Erythroblast (primary cell): ENCODE results near the gene SORCS1.
A peak's percentile ranks its signal among the peaks of the same experiment; 100 is the strongest.

Experiments used
- DNase-seq, 2 experiments: peaks; one replicate each; lab custom pipeline; 2025; lab: John Stamatoyannopoulos, UW
- GATA1 ChIP-seq: IDR thresholded peaks from 2 replicates; pipeline ENCODE4 v1.6.1; 2011; ENCODE audit warnings: low read depth, mild to moderate bottlenecking, control low read depth, low read length, moderate library complexity
- POLR2A ChIP-seq: IDR thresholded peaks from 2 replicates; pipeline ENCODE4 v1.6.1; 2011; ENCODE audit warnings: mild to moderate bottlenecking, low read length

Gene SORCS1

DNA sequence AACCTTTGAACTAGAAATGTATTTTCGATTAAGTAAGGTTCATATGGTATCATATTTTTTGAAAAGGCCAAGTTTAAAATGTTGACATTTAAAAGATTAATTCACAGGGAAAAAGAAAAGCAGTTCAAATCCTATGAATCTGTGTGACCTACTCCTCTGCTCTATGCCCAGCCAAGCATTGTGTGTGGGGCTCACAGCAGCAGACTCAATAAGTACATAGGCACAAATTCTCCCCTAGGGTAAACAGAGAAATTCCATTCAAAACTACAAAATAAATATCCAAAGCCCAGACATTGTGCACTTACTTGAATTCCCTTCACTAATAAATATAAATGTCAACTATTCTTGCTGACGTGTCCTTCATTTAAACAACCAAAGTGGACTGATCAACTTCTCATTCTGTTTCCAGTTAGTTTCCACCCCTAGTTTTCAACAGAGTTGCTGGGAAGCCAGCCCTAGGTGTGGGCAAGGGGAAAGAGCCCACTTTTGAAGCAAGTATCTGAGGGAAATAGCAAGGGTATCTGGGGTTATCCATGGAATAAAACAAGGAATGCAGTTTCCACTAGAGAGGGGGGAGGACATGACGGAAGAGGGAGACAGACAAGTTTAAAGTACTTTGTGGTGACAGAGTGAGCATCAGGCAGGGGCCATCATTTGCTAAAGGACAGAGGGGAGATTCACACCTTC lies 533.3 kb downstream of the SORCS1 start:
- no peak for TF ChIP-seq GATA1
- TF ChIP-seq POLR2A = no peak

DNA sequence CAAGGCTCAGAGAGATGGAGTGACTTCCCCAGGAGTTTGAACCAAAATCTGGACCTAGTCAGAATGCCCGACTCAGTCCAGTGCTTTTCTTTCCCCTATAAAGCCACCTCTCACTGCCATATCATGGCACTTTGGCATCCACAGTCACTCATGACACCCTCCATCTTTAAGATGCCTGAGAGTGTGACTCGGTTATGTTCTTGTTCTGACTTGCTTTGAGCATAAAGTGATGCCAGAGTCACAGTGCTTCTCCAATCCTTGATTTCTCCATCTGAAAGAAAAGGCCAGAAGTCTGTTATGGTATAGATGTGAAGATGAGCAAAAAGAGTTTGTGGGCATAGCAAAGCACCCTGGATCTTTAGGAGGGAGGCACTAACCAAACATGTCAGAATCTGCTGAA lies 538.1 kb downstream of the SORCS1 start:
- DNase-seq = no peak
- no peak for TF ChIP-seq GATA1
- TF ChIP-seq POLR2A = no peak

More for the DNA sequence above, 533.3 kb downstream of the SORCS1 start:
- DNase-seq = no peak

DNA sequence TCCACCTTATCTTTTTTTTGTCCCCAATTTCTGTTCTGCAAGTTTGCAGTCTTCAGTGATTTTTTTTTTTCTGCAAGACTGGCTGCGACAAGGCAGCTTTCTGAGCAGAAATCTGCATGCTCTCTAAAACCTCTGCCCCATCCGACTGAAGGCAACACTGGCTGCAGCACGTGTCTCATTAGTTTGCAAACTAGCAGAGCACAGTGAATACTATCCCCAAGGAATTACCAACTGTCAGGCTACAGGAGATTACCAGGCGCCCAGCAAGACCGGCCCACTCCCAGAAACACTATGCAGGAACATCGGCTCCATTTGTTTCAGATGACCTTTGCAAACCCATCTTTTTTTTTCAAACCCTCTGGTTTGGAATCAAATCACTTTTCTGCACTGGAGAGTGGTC lies 538.8 kb downstream of the SORCS1 start:
- no peak for TF ChIP-seq POLR2A
- no peak for TF ChIP-seq GATA1
- no peak for DNase-seq

DNA sequence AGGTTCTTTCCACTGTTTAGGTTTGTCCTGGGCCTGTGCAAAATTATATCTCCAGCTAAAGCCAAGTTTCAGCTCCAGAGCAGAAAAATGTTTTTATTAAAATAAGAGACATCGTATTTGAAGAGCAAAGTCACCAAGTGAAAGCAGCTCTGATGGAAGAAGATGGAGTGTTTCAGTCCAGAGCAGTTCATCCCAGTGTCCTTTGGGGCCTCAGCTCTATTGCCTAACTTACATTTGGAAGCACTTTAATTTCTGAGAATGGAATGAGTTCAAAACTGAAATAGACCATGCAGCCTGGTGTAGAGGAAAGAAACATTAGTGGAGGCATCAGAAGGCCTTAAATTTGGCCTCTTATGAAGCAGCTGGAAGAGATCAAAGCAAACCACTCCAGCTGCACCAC lies 545.2 kb downstream of the SORCS1 start:
- TF ChIP-seq POLR2A (no peak), GATA1 (no peak)
- no peak for DNase-seq

DNA sequence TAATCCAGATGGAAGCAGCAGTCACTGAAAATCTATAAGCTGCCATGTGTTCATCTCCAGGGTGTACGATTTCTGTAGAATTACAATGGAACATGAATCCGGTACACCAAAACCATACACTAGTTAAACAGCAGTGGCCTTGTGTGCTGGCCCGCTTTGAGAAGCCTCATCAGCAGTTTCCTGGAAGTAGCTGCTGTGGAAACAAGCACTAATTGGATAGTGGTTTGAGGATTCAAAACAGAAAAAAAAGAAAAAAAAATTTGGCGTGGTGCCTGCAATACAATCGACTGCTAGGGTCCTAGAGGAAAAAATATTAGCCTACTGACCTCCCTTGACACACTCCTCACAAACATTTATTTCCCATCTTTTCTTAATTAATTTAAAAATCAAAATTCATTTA lies 545.9 kb downstream of the SORCS1 start:
- DNase-seq = no peak
- no peak for TF ChIP-seq POLR2A
- TF ChIP-seq GATA1 = no peak

DNA sequence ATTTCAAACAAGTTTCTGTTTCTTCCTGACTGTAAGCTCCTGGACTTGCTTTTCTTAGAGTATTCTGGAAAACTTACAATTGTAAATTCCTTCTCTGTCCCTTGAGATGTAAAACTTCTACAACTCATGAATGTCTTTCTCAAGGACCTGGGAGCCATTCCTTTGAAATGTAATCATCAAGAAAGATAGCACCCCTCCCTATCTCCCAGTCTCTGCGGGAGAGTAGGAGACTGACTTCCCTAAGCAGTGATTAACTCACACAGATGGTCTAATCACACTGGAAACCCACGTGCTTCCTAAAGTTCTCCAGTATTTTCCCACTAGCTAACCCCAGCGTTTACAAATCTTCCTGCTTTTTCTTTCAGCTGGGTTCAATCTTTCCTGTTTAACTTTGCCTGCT lies 549.4 kb downstream of the SORCS1 start:
- no peak for DNase-seq
- TF ChIP-seq POLR2A = no peak
- TF ChIP-seq GATA1 = no peak

DNA sequence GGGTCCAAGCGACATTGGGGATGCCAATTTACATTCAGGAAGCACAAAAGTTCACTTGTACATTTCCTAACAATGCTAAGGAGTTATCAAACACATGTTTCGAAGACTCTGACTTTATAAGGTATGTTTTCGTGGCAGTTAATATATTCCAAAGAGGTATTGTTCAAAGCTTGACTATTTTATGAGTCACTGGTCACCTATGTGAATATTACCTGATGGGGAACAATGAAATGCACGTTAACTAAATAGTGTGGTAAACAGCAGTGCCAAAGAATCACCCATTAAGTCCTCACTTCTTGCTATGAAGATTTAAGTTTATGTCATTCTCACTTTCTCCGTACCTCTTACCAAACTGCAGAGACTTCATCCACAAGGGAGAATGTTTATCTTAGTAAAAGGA lies 550.2 kb downstream of the SORCS1 start:
- TF ChIP-seq POLR2A (no peak), GATA1 (no peak)
- DNase-seq = no peak

DNA sequence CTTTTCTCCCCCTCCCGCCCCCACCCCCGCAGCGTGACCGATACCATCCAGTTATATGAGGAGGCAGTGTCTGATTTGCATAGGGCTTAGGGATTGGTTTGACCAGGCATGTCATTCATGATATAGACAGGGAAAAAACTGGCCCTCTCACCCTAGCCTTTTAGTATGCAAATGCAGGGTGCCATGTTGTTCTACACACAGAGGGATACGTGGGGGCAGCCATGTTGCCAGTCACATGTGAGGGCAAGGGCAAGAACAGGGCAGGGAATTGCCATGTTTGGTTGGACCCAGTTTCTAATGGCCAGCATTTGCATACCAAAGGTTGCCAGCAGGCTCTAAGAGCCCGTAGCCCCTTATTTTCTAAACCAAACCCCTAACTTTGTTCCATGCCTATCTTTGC lies 552.1 kb downstream of the SORCS1 start:
- no peak for DNase-seq
- TF ChIP-seq GATA1 = no peak
- no peak for TF ChIP-seq POLR2A

DNA sequence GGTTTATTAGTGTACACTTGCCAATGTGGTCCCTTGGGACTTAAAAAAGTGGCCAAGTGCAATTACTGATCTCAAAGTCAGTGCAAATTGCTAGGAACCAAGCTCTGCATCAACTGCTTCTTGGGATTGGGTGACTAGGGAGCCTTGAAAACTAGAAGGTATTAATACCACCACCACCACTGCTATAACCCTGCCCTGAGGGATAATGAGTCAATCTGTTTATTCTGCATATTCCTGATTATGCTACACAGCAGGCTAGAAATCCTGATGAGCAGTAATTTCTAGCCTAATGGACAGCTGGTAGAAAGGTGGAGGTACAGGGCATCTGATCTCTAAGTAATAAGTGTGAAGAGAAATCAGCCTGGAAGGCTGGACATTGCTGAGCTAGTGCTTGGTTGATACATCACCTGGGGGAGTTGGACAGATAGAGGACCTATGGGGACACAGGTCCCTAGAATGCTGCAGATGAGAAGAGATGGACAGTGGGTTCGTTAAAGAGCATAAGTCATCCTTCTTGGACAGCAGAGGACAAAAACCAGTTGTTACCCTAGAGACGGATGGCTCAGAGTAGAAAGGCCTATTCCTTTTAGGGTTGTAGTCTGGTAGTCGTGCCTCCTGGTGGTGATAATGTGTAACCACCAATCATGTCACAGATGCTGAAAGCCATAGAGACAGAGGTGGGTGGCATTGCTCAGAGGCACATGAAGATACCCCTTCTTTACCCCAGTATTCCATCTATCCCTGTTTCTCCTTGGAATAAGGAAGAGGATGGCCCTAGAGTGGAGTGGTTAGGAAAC lies 554.8 kb downstream of the SORCS1 start:
- no peak for TF ChIP-seq POLR2A
- no peak for TF ChIP-seq GATA1
- peak in 1 of 2 experiments; percentile 3 for DNase-seq

DNA sequence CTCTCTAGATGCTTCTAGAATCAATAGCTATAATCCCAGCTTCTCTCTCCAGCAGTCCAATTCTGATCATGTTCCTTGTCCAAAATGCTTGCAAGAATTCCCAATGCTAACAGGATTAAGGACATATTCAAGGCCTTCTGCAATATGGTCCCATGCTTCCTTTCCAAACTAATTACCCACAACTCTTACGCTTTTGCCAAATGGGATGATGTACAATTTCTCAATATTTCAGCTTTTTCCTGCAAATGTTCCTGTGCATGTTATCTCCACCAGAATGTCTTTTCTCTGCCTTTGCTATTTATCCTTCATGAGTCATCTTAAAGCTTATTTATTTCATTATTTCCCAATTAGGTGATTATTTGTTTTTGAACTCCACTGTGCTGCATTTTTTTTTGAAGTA lies 556.4 kb downstream of the SORCS1 start:
- DNase-seq = no peak

DNA sequence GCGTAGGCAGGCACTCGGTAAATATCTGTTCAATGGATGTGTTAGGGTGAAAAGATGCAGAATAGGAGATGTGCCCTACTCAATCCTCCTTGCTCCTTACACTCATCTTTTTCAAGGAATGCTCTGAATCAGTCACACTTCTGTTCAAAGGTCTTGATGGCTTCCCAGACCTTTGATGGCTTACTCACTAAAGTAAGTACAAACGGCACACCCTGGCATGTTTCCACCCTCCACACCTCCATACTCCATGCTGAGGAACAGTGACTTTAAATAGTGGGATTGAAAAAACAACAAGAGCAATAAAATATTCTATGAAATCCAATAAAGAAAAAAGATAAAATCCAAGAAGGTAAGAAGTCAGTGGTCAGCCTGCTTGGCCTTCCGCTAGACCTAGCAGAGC lies 569.2 kb downstream of the SORCS1 start:
- DNase-seq = no peak
- no peak for TF ChIP-seq POLR2A
- TF ChIP-seq GATA1 = no peak

More for the DNA sequence above, 556.4 kb downstream of the SORCS1 start:
- TF ChIP-seq GATA1 (no peak), POLR2A (no peak)

DNA sequence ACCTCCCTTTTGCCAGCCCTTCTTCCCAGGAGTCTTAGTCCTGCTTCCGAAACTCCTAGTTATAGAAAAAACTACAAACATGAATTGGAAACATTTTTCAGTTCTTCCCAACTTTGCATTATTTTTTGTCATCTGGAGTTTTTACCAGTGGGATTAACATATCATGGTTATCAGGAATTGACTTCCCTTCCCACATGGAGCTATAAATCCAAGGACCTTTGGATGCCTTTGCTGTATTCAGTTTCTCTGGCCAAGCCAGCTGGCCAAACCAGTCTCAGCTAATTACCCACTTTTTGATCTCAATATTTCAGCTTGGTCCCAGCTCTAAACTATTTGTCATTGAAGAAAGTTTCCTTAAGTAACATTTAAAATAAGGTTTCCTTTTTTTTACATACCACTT lies 570.6 kb downstream of the SORCS1 start:
- TF ChIP-seq GATA1 (no peak), POLR2A (no peak)
- no peak for DNase-seq

DNA sequence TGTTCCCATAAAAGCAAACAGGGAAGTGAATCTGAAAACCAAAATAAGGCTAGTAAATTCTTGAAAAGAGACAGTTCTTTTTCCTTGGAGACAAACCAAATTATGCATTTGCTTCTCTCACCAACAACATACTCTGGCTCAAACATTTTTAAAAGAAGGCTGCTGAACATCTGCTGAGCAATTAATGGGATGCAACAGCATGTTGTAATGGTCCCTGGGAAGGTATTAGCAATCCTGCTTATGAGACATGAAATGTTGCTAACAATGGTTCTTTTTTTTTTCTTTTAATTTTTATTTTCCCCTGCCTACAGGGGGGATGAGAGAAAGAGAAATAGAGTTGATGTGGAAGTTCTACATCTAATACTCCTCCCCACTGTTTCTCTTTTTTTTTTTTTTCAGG lies 572.1 kb downstream of the SORCS1 start:
- no peak for DNase-seq
- TF ChIP-seq GATA1 (no peak), POLR2A (no peak)

DNA sequence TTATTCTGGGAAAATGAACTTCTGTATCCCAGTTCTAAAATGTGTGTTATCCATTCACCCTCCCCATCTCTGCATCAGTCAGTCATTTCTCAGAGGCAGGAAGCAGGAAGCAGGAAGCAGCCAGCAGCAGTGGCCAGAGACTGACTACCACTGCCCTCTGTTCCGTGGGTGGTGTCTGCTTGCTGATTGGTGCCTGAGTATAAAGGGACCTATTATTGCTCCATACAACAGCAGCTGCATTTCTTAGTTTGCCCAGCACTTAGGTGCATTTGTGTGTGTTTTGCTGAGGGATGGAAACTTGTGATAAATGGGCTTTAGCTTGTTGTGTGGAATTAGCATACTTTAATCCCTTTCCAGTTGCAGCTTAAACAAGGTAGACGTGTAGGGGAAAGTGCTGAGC lies 582.2 kb downstream of the SORCS1 start:
- no peak for TF ChIP-seq POLR2A
- no peak for TF ChIP-seq GATA1
- DNase-seq = no peak

DNA sequence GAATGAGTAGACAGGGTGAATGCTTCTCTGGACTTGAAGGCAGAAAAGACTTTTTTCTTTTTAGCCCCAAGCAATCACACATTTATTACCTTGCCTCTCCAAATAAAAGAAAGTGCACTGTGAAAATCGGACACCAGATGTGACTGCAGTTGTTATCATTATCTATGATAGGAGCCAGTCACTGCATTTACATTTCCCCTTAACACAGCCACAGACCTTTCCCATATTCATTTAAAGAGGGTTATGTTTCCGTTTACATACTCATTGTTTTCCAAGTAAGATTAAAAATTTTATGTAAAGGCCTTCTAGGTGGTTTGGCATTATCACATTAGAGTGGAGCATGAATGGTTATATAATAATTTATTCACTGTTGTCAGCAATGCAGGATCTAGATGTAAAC lies 586.8 kb downstream of the SORCS1 start:
- no peak for TF ChIP-seq POLR2A
- no peak for TF ChIP-seq GATA1
- no peak for DNase-seq
